SK-N-SH (cell line): ENCODE data around the gene CCDC88C. TPM values are rescaled to one million over a fixed set of nuclear protein-coding genes. Genes with fewer than 3 reads are reported as not detected.

Experiments used
- CTCF ChIA-PET: fragments of 300-600, 350-600 bp; formaldehyde crosslinking; extraction: SDS; loops from one replicate; lab custom pipeline; 2021; lab: Yijun Ruan, JAX
- POLR2A ChIA-PET: fragments of 350-600 bp; sonication (Branson Sonifier 250); formaldehyde crosslinking; extraction: SDS; loops from one replicate; lab custom pipeline; 2020; ENCODE audit warnings: antibody characterized with exemption, inconsistent platforms; lab: Yijun Ruan, JAX
- DNase-seq: peaks from one replicate; pipeline ENCODE4 v3.0.0; 2012
- H2AFZ ChIP-seq: fragments of 200-600 bp; sonication (generic); 2 replicates; pipeline ENCODE4 v1.8.1; 2016; ENCODE audit warnings: antibody characterized with exemption, mild to moderate bottlenecking, low read depth
- H3F3A ChIP-seq: fragments of 200-600 bp; sonication (generic); replicated peaks from 2 replicates; pipeline ENCODE3; 2016; ENCODE audit warnings: antibody characterized with exemption, mild to moderate bottlenecking; ENCODE audit not compliant: insufficient read depth
- H3K27ac ChIP-seq, 2 experiments: fragments of 200-500 bp in 1 of 2; fragments of 200-600 bp in 1 of 2; sonication (Bioruptor generic) in 1 of 2; sonication (generic), shearing (Covaris generic) in 1 of 2; 2 replicates each; pipeline versions ENCODE4 v1.5.1 to v1.6.1; 2014 to 2016; ENCODE audit warnings: low read depth in 2 of 2, inconsistent platforms in 1 of 2, low read length in 1 of 2, mild to moderate bottlenecking in 1 of 2, mixed read lengths in 1 of 2
- H3K27me3 ChIP-seq: fragments of 200-600 bp; sonication (generic), shearing (Covaris generic); 2 replicates; pipeline ENCODE4 v1.6.1; 2016; ENCODE audit warnings: mixed run types; ENCODE audit not compliant: insufficient read depth
- H3K36me3 ChIP-seq, 2 experiments: fragments of 200-500 bp in 1 of 2; fragments of 200-600 bp in 1 of 2; sonication (Bioruptor generic) in 1 of 2; sonication (generic) in 1 of 2; replicated peaks in 1 of 2; 2 replicates each; pipeline versions ENCODE3 to v1.5.1; 2014 to 2016; ENCODE audit warnings: low read length in 1 of 2, mild to moderate bottlenecking in 1 of 2; ENCODE audit not compliant: insufficient read depth in 2 of 2, control insufficient read depth in 1 of 2
- H3K4me1 ChIP-seq, 2 experiments: fragments of 200-500 bp in 1 of 2; fragments of 200-600 bp in 1 of 2; sonication (Bioruptor generic) in 1 of 2; sonication (generic), shearing (Covaris generic) in 1 of 2; 2 replicates each; pipeline versions ENCODE4 v1.5.1 to v1.6.1; 2014 to 2016; ENCODE audit warnings: low read depth in 1 of 2, low read length in 1 of 2, mixed run types in 1 of 2; ENCODE audit not compliant: insufficient read depth in 2 of 2, control insufficient read depth in 1 of 2
- H3K4me2 ChIP-seq: fragments of 200-600 bp; sonication (generic), shearing (Covaris generic); 2 replicates; pipeline ENCODE4 v1.6.1; 2017; ENCODE audit warnings: mixed run types
- H3K4me3 ChIP-seq, 2 experiments: fragments of 200-500 bp in 1 of 2; fragments of 200-600 bp in 1 of 2; sonication (Bioruptor generic) in 1 of 2; sonication (generic), shearing (Covaris generic) in 1 of 2; 2 replicates each; pipeline versions ENCODE4 v1.5.1 to v1.8.1; 2014 to 2016; ENCODE audit warnings: low read depth in 2 of 2, inconsistent platforms in 1 of 2, low read length in 1 of 2, mild to moderate bottlenecking in 1 of 2, mixed read lengths in 1 of 2, moderate library complexity in 1 of 2
- H3K79me2 ChIP-seq: fragments of 200-600 bp; sonication (generic); 2 replicates; pipeline ENCODE4 v1.8.1; 2017; ENCODE audit warnings: mild to moderate bottlenecking; ENCODE audit not compliant: insufficient read depth
- H3K9ac ChIP-seq: fragments of 200-600 bp; sonication (generic); 2 replicates; pipeline ENCODE4 v1.6.1; 2017; ENCODE audit warnings: mixed run types
- H3K9me2 ChIP-seq: fragments of 200-600 bp; sonication (generic); 2 replicates; pipeline ENCODE4 v1.6.1; 2017; ENCODE audit warnings: mixed run types
- H3K9me3 ChIP-seq: fragments of 200-600 bp; sonication (generic); 2 replicates; pipeline ENCODE4 v1.6.1; 2017; ENCODE audit warnings: mixed run types, mild to moderate bottlenecking, moderate library complexity
- H4K20me1 ChIP-seq: fragments of 200-600 bp; sonication (generic); 2 replicates; pipeline ENCODE4 v1.6.1; 2017; ENCODE audit warnings: mild to moderate bottlenecking, mixed run types; ENCODE audit not compliant: insufficient read depth
- ELF1 ChIP-seq: IDR thresholded peaks from 2 replicates; pipeline ENCODE4 v1.4.0; 2012
- EZH2phosphoT487 ChIP-seq: fragments of 200-600 bp; sonication (generic); IDR thresholded peaks from 2 replicates; pipeline ENCODE4 v1.6.1; 2017; ENCODE audit warnings: low read depth, mixed run types, mild to moderate bottlenecking, antibody characterized with exemption, moderate library complexity, borderline replicate concordance
- GATA2 ChIP-seq: sonication (generic); formaldehyde crosslinking; IDR thresholded peaks from 2 replicates; pipeline ENCODE4 v1.5.0; 2020; ENCODE audit warnings: mild to moderate bottlenecking, missing genetic modification reagents
- IRF3 ChIP-seq: fragments of 150-350 bp; IDR thresholded peaks from 2 replicates; pipeline ENCODE4 v1.6.1; 2016; ENCODE audit warnings: mild to moderate bottlenecking, low read depth, low read length
- JUND ChIP-seq: IDR thresholded peaks from 2 replicates; pipeline ENCODE4 v1.4.0; 2012
- MXI1 ChIP-seq: IDR thresholded peaks from 2 replicates; pipeline ENCODE4 v1.6.1; 2012; ENCODE audit warnings: mild to moderate bottlenecking, low read depth, low read length, improper control_type of control experiment
- NRF1 ChIP-seq: IDR thresholded peaks from 2 replicates; pipeline ENCODE4 v1.6.1; 2012; ENCODE audit warnings: low read depth, mild to moderate bottlenecking, low read length
- RCOR1 ChIP-seq: fragments of 150-350 bp; IDR thresholded peaks from 2 replicates; pipeline ENCODE4 v1.6.1; 2017; ENCODE audit warnings: antibody characterized with exemption, low read length
- RFX5 ChIP-seq: IDR thresholded peaks from 2 replicates; pipeline ENCODE4 v1.6.1; 2012; ENCODE audit warnings: mild to moderate bottlenecking, improper control_type of control experiment, low read length
- SMC3 ChIP-seq: IDR thresholded peaks from 2 replicates; pipeline ENCODE4 v1.6.1; 2012; ENCODE audit warnings: low read depth, low read length, improper control_type of control experiment
- TAF1 ChIP-seq: IDR thresholded peaks from 2 replicates; pipeline ENCODE4 v1.6.1; 2012; ENCODE audit warnings: low read depth, mild to moderate bottlenecking, low read length, moderate library complexity, borderline replicate concordance
- TCF12 ChIP-seq: IDR thresholded peaks from 2 replicates; pipeline ENCODE4 v1.4.0; 2012
- TEAD4 ChIP-seq: IDR thresholded peaks from 2 replicates; pipeline ENCODE4 v1.4.0; 2012; ENCODE audit warnings: mild to moderate bottlenecking, borderline replicate concordance; ENCODE audit not compliant: insufficient read depth
- YY1 ChIP-seq: IDR thresholded peaks from 2 replicates; pipeline ENCODE4 v1.4.0; 2012; ENCODE audit warnings: low read depth, mild to moderate bottlenecking
- WGBS: methylation state at CpG from one replicate; pipeline ENCODE4 v1.1.6; 2017; ENCODE audit warnings: low lambda C conversion rate; 5-methylcytosine and 5-hydroxymethylcytosine counted together
- polyA plus RNA-seq, 3 experiments: library from polyadenylated mRNA; depleted of rRNA; stranded (reverse); fragments of >200 nt; gene quantifications; 2 replicates each; pipeline ENCODE4 v1.2.3, GENCODE V29; 2012

The CCDC88C gene
- polyA plus RNA-seq, 1 of the 3 experiments (the other 2 are of a cell fraction) = 0.39 TPM

GRCh38 chr14:91274796-91275195 is 142.8 kb downstream of the CCDC88C start (continued):
- no peak for TF ChIP-seq IRF3
- no peak for TF ChIP-seq RCOR1
- TF ChIP-seq, all 33 proteins: peak for 0

DNA sequence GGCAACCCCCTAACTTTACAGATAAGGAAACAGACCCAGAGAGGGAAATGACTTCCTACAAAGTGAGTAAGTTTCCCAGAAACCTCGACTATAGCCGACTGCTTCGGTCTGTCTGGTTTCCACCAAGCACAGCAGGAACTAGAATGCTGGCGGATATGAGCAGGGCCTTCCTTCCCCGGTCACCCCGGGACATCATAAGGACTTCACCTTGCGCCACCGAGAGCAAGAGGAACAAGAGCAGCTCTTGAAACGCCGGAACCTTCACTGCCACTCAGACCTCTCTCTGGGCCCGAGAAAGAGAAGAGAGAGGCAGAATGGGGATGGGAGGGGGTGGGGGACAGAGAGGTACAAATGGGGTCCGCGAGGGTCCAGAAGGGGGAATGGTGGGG is 143.7 kb downstream of the CCDC88C start:
- no peaks in the 10 kb centered on the region for H3K9me2 ChIP-seq
- ChIA-PET CTCF (no interaction called here), POLR2A (no interaction called here)
- DNase-seq = no peak
- H3K9ac ChIP-seq = no peak overlapping the region
- H3K4me2 ChIP-seq = no peak overlapping the region
- no peaks in the 10 kb centered on the region for H3K27me3 ChIP-seq
- H4K20me1 ChIP-seq = no peaks in the 10 kb centered on the region
- no peak overlapping the region for H2AFZ ChIP-seq
- no peaks in the 10 kb centered on the region for H3K36me3 ChIP-seq
- 74% methylated on average over 13 of the region's 13 CpGs for WGBS
- H3K79me2 ChIP-seq = no peaks in the 10 kb centered on the region
- H3K4me1 ChIP-seq = peaks cover 0 to 22% of the 10 kb centered on the region in 2 experiments; a peak in 1 of 4 replicates
- H3K9me3 ChIP-seq = no peaks in the 10 kb centered on the region
- H3K27ac ChIP-seq = no peak overlapping the region
- no peaks in the 10 kb centered on the region for H3F3A ChIP-seq
- no peak overlapping the region for H3K4me3 ChIP-seq
- TF ChIP-seq GATA2 (CRISPR knock-in tag) = no peak
- no peak for TF ChIP-seq TEAD4
- no peak for TF ChIP-seq TAF1
- TF ChIP-seq RFX5 = no peak
- TF ChIP-seq ELF1 = no peak
- no peak for TF ChIP-seq MXI1
- no peak for TF ChIP-seq TCF12
- TF ChIP-seq NRF1 = no peak

- no peaks in the 10 kb centered on the region for H3F3A ChIP-seq
- no peak overlapping the region for H2AFZ ChIP-seq
- DNase-seq = no peak
- H4K20me1 ChIP-seq = no peaks in the 10 kb centered on the region
- H3K4me2 ChIP-seq = no peak overlapping the region
- no peaks in the 10 kb centered on the region for H3K9me2 ChIP-seq
- CTCF ChIA-PET = interaction anchor here (0.6 to 1.5 kb wide), 2 partner anchors 30 to 100 kb away, joined by 3 read pairs; no protein-coding TSS in a partner anchor
- H3K36me3 ChIP-seq = no peaks in the 10 kb centered on the region
- TF ChIP-seq TEAD4 (no peak), SMC3 (no peak), ELF1 (no peak), YY1 (no peak), MXI1 (no peak), EZH2phosphoT487 (no peak), JUND (no peak), GATA2 (CRISPR knock-in tag) (no peak)
- no peaks in the 10 kb centered on the region for H3K79me2 ChIP-seq
- 93% methylated on average over 12 of the region's 27 CpGs for WGBS
- no peak overlapping the region; a peak in 1 of 4 replicates for H3K27ac ChIP-seq
- H3K4me1 ChIP-seq = peaks cover 0 to 19% of the 10 kb centered on the region in 2 experiments; a peak in 1 of 4 replicates
- H3K9ac ChIP-seq = no peak overlapping the region
- no peaks in the 10 kb centered on the region for H3K9me3 ChIP-seq
- no peak overlapping the region for H3K4me3 ChIP-seq
- POLR2A ChIA-PET = no interaction called here
- H3K27me3 ChIP-seq = no peaks in the 10 kb centered on the region
These were observed 144.2 kb downstream of the CCDC88C start for GRCh38 chr14:91273273-91273884.
